Activated CD4-positive, CD25-positive, alpha-beta regulatory T cell (primary cell): ENCODE measurements around the gene DDX11.
"Not testable (repeated sequence)": the region's sequence is repeated elsewhere in the genome, so short reads cannot be mapped to it uniquely, and the experiment has no call there.

Source experiments
- DNase-seq, 4 experiments: peaks; one replicate each; lab custom pipeline; 2025; lab: John Stamatoyannopoulos, UW

DDX11 gene

GRCh38 chr12:31073527-31074332 is at the start of gene DDX11:
Gene DDX11 (plus strand): TSS chr12:31073860. CDS start chr12:31078394, 4,534 bp downstream.
- DNase-seq = peak; percentile 82 to 85 (median 82)

- no peak for DNase-seq
Observed at GRCh38 chr12:31026202-31026601, 47.5 kb upstream of the DDX11 start.

DNA sequence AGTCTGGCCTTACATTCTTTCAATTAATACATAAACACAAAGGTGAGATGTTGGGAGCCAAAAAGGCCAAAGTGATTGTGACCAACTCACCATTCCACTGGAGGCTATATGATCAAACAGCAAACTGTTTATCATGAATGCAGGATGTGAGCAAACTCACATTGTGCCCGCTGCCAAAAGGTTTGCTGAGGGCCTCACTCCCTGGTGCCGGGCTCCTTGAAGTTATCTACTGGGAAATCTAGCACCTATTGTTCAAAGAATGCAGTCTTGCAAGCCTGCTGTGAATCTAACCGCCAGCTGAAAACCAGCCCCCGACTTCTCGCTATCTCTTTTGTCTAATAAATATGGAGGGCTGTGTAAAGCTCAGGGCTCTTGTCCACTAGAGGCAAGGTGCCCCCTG is 46.7 kb upstream of the DDX11 start:
- not testable (repeated sequence) for DNase-seq

DNA sequence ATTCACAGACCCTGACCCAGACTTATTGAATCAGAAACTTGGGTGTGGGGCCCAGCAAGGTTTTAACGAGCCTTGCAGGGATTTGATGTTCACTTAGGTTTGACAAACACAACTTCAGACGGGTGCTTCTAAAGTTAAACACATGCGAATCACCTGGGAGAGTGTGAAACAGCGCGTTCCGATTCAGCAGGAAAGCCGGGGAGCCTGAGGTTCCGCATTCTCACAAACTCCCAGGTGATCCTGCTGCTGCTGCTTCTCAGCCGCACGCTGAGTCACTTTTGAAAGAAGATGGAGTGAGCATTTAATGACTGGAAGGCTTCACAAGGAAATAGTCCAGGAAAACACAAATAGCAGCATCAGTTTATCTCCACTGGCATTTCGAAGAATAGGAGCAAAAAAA is 44.2 kb upstream of the DDX11 start:
- DNase-seq = no peak

DNA sequence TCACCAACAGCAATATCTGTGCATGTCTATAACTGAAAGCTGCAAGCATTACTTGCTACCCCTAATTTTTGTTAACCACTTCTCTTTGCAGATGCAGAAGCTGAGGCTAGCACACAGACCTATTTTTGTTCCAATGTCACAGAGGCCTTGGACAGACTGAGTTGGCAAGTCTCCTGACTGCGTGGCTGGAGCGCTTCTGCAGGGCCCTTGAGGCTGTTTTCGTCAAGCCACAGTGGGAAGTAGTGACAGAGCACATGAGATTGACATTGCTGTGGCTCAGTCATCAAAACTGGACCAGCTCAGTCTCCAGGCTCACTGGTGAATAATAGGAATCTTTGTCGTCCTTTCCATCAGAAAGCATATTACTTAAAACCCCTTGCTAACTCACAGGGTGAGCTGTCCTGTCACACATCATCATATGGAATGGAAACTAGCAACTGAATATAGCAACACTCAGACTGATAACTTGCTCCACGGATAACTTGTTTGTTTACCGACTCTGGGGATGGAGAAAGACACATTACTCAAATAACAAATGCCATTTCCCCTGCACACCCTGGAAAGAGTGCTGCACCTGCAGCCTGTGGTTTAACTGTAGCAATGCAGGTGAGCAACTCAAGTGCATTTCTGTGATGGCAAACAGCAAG is 43.6 kb upstream of the DDX11 start:
- DNase-seq = no peak

GRCh38 chr12:31031951-31032335 is 41.7 kb upstream of the DDX11 start:
- no peak for DNase-seq

- DNase-seq = no peak
Observed at GRCh38 chr12:31033146-31033545, 40.5 kb upstream of the DDX11 start.

GRCh38 chr12:31033681-31034080 is 40.0 kb upstream of the DDX11 start:
- DNase-seq = no peak

DNA sequence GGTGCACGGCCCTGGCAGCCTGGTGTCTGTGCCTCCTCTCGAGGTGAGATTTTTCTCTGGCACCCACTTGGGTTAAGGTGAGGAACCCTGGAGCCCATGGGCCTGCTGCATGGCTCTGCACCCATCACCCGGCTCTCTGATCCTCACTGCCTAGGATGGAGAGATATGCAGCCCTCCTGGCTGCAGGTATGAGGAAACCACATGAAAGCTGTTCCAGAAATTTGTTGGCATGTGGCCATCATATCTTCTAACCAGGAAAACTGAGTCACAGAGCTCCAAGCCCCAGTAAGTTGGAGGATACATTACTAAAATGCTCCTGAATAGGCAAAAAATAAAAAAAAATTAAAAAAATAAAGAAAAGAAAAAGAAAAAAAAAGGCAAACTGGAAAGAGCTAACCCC is 39.3 kb upstream of the DDX11 start:
- no peak for DNase-seq

DNA sequence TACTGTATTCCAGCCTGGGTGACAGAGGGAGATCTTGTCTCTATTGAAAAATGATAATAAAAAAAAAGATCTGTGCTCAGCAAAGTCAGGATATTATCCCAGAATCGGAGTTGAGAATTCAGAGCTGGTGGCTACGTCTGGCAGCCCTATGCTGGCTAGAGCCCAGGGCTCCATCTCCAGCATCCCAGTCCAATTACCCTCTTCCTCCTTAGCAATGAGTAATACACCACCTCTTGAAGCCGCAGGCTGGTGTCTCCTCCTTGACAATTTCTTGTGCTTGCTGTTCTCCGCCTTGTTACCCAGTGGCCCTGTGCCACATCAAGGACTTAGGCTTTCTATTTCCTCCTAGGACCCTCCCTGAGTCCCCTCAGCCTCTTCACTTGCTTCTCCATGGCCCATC is 38.4 kb upstream of the DDX11 start:
- DNase-seq = no peak

DNA sequence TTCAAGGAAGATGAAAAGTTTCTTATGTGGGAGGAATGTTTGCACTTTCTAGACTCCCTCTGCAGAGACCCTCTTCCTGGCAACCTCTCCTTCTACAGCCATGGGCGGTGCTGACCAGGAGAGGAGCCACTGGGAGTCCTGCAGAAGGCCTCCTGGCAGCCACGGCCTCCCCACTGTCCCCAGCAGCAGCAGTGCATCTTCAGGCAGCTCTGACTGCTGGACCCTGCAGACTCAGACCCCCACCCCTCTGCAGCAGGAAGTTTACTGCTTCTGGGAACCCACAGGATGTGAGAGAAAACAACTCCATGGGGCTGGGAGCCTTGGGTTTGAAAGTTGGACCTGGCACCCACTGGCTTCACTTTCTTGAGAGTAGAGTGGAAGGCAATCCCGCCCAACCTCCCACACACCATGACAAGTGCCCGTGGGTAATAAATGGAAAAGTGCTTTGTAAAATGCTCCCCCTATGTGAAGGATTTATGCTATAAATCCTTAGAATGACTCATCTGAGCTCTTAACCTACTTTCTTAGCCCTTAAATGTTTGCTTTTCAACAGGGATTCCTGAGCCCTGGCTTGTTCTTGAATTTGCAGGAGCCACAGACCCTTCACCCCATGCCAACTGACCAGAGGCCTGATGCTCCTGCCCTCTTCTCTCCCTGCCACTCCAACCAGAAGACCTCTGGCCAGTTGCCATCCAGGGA is 37.5 kb upstream of the DDX11 start:
- no peak for DNase-seq

GRCh38 chr12:31037028-31037427 is 36.6 kb upstream of the DDX11 start:
- DNase-seq = no peak

- no peak for DNase-seq
Observed at GRCh38 chr12:31037931-31038330, 35.7 kb upstream of the DDX11 start.

DNA sequence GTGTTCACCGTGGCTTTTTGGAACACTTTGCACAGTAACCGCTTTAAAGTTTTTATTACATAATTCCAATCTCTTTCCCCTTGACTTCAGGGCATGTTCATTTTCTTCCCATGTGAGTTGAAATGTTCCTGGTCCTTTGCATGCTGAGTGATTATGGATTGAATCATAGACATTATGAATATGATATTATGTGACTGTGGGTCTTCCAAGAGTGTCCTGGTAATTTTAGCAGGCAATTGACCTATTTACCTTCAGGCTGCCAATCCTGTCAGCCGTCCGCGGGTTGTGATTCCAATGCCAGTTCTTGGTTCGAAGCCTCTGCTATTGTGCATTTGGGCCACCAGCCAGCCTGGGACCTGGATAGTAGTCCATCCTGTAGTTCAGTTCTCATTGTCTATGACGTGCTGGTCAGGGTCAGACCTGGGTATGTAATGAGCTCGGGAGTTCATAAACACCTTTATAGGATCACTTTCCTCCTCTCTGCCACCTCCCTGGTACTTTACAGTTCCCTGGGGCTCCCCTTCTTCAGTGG is 32.6 kb upstream of the DDX11 start:
- no peak for DNase-seq

GRCh38 chr12:31050143-31050542 is 23.5 kb upstream of the DDX11 start:
- DNase-seq = not testable (repeated sequence)

GRCh38 chr12:31050548-31050947 is 23.1 kb upstream of the DDX11 start:
- DNase-seq = not testable (repeated sequence)

GRCh38 chr12:31051692-31052091 is 22.0 kb upstream of the DDX11 start:
- not testable (repeated sequence) for DNase-seq

GRCh38 chr12:31052121-31052520 is 21.5 kb upstream of the DDX11 start:
- DNase-seq = not testable (repeated sequence)

- DNase-seq = not testable (repeated sequence)
Observed at GRCh38 chr12:31052666-31053439, 20.8 kb upstream of the DDX11 start.

- DNase-seq = not testable (repeated sequence)
Observed at GRCh38 chr12:31053944-31054343, 19.7 kb upstream of the DDX11 start.

GRCh38 chr12:31057671-31058070 is 16.0 kb upstream of the DDX11 start:
- DNase-seq = no peak

GRCh38 chr12:31066196-31066595 is 7.5 kb upstream of the DDX11 start:
- DNase-seq = not testable (repeated sequence)
